Natural killer cell treated with Interleukin-12 subunit alpha and Interleukin-12 subunit beta and Interleukin-15 and Interleukin-18, amount 100 ng/mL, for 72 hours (primary cell): Measurements from ENCODE around the gene CCR3. TPM values are rescaled to one million over a fixed set of nuclear protein-coding genes. Genes with fewer than 3 reads are reported as not detected.
A peak's percentile ranks its signal among the peaks of the same experiment; 100 is the strongest.
"Not testable (repeated sequence)": the region's sequence is repeated elsewhere in the genome, so short reads cannot be mapped to it uniquely, and the experiment has no call there.

Experiments
- ATAC-seq, 2 donors: fragments of 150-1000 bp; cut with Tn5 transposase in 1 of 2; sonication (Bioruptor Pico), chemical (Tn5 transposase) in 1 of 2; 2 replicates each; pipeline ENCODE4 v1.10.0; 2021
- DNase-seq: peaks from one replicate; pipeline ENCODE4 v3.0.0; 2022; ENCODE audit warnings: low spot score
- H3K27ac Mint-ChIP-seq, 2 donors: 1 replicate in 1 of 2; 2 replicates in 1 of 2; pipeline ENCODE4 v1.8.0; 2022; ENCODE audit warnings: mixed read lengths in 2 of 2, mild to moderate bottlenecking in 1 of 2, moderate library complexity in 1 of 2
- H3K27me3 Mint-ChIP-seq, 2 donors: 1 replicate in 1 of 2; 2 replicates in 1 of 2; pipeline ENCODE4 v1.8.0; 2022; ENCODE audit warnings: mixed read lengths in 2 of 2
- H3K36me3 Mint-ChIP-seq: one replicate; pipeline ENCODE4 v1.8.0; 2022; ENCODE audit warnings: mixed read lengths
- H3K4me1 Mint-ChIP-seq, 2 donors: 1 replicate in 1 of 2; 2 replicates in 1 of 2; pipeline ENCODE4 v1.8.0; 2022; ENCODE audit warnings: low read depth in 2 of 2, mixed read lengths in 2 of 2, mild to moderate bottlenecking in 1 of 2
- H3K4me3 Mint-ChIP-seq: one replicate; pipeline ENCODE4 v1.8.0; 2022; ENCODE audit warnings: mixed read lengths
- H3K9me3 Mint-ChIP-seq: 2 replicates; pipeline ENCODE4 v1.8.0; 2022; ENCODE audit warnings: mixed read lengths
- total RNA-seq, 2 donors: library from RNA; stranded (reverse); gene quantifications; one replicate each; pipeline ENCODE4 v1.2.3, GENCODE V29; 2022

CCR3 gene
- 1 to 10 TPM in 1 of 2 donors, under 1 TPM in 1; 0.55 to 4.3 TPM for total RNA-seq

DNA sequence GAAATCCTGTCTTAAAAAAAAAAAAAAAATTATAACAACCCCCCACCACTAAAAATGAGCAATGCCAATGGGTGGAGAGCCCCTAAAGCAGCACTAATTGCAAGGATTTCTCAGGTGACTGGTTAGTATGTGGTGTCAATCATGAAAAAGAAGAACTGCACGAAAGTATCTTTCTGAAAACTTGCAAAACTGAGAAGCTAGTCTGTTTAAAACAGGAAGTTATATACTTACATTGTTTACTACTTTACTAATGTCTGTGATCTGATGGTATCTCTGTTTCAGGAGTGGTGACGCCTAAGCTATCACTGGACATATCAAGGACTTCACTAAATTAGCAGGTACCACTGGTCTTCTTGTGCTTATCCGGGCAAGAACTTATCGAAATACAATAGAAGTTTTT is at the start of gene CCR3:
CCR3 (plus strand) TSS at position 341 of the 400 bp plus-strand sequence. CDS start 22,699 bp downstream, outside the sequence.
- no peaks in the 10 kb centered on the region for H3K9me3 Mint-ChIP-seq
- H3K4me3 Mint-ChIP-seq, result peak within 1 kb of the TSS; percentile 29
- H3K36me3 Mint-ChIP-seq, result no peaks in the 10 kb centered on the region
- DNase-seq, result no peak
- peak within 1 kb of the TSS in 1 of 2 donors; percentile 40 for H3K27ac Mint-ChIP-seq
- H3K27me3 Mint-ChIP-seq, result no peaks in the 10 kb centered on the region
- ATAC-seq, result no peak
- H3K4me1 Mint-ChIP-seq, result peaks cover 16 to 22% of the 10 kb centered on the region in 2 donors

DNA sequence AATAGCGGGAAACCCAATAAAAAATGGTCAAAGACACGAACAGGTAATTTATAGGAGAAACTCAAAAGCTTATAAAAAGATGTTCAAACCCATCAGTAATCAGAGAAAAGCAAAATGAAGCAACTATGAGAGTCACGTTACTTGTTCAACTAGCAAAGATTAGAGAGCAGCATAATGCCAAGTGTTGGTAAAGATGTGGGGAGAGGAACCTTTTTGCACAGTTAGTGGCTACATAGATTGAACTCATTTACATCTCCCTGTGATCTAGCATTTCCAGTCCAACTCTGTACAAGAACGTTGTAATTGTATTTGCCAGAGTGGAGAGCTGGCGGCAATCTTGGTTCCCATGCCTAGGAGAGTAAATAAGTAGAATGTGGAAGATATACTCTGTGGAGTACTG is 49.3 kb upstream of the CCR3 start:
- ATAC-seq, result no peak
- DNase-seq, result no peak
- H3K36me3 Mint-ChIP-seq, result peaks cover 35% of the 10 kb centered on the region
- H3K9me3 Mint-ChIP-seq, result peaks cover 6% of the 10 kb centered on the region
- H3K27ac Mint-ChIP-seq, result peak overlapping the region in 1 of 2 donors; percentile 34
- H3K4me1 Mint-ChIP-seq, result peaks cover 29 to 38% of the 10 kb centered on the region in 2 donors
- H3K4me3 Mint-ChIP-seq, result no peak overlapping the region
- no peaks in the 10 kb centered on the region for H3K27me3 Mint-ChIP-seq

DNA sequence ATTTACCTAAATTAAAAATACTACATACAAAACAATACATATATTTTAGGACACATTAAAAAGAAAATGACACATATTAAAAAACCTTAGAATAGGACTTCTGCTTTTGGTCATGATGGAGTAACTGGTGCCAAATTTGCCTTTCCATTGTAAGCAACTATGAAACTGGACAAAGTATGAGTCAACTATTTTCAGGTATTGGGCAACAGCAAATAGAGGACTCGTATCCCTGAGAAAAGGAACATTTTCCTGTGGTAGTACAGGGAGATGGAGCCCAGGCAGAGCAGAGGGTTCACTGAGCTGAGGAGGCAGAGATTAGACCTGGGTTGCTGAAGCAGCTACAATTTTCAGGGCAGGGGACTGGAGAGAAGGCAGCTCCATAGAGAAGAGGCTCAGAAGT is 48.8 kb upstream of the CCR3 start:
- ATAC-seq, result no peak
- H3K4me1 Mint-ChIP-seq, result peaks cover 24 to 34% of the 10 kb centered on the region in 2 donors
- no peak overlapping the region for H3K27ac Mint-ChIP-seq
- DNase-seq, result no peak
- peaks cover 6% of the 10 kb centered on the region for H3K9me3 Mint-ChIP-seq
- peaks cover 35% of the 10 kb centered on the region for H3K36me3 Mint-ChIP-seq
- H3K27me3 Mint-ChIP-seq, result no peaks in the 10 kb centered on the region
- H3K4me3 Mint-ChIP-seq, result no peak overlapping the region

DNA sequence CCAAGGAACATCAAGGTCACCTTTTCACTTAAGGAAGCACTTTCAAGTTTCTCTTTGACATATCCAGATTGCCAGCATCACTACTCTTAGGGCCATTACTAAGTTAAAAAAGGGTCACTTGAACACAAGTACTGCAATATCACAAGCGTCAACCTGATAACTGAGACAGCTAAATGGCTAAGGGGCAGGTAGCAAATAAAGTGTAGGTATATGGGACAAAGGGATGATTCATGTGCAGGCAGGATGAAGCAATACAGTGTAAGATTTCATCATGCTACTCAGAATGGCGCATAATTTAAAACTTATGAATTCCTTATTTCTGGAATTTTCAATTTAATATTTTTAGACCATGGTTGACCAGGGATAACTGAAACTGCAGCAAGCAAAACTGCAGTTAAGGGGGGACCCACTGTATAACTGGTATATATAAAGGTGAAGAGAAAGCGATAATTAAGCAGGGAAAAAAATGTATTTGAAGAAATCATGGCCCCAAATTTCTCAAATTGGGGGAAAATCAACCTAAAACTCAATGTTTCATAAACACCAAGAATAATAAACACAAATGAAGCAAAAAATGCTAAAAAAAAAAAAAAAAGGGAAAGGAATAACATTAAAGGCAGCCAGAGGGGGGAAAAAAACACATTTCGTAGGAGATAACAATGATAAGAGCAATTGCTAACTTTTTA is 47.2 kb upstream of the CCR3 start:
- DNase-seq (no peak), ATAC-seq (no peak)
- H3K27ac Mint-ChIP-seq, result peak overlapping the region in 1 of 2 donors; percentile 91
- H3K9me3 Mint-ChIP-seq, result peaks cover 6% of the 10 kb centered on the region
- H3K4me1 Mint-ChIP-seq, result peaks cover 30 to 39% of the 10 kb centered on the region in 2 donors
- no peaks in the 10 kb centered on the region for H3K27me3 Mint-ChIP-seq
- H3K36me3 Mint-ChIP-seq, result peaks cover 35% of the 10 kb centered on the region
- H3K4me3 Mint-ChIP-seq, result no peak overlapping the region

DNA sequence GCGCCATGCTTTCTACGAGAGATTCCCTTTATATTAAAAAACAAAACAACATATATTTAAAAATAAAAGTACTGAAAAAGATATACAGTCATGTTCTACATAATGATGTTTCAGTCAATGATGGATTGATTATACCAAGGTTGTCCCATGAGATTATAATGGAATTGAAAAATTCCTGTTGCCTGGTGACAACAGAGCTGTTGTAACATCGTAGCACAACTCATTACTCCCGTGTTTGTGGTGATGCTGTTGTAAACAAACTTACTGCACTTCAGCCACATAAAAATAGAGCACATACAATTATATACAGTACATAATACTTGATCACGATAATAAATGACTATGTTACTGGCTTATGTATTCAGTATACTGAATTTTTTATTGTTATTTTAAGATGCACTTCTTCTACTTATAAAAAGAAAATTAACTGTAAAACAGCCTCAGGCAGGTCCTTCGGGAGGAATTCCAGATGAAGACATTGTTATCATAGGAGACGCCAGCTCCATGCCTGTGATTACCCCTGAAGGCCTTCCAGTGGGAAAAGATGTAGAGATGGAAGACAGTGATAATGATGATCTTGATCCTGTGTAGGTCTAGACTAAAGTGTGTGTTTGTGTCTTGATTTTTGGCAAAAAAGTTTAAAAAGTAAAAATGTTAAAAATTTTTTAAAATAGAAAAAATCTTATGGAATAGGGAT is 45.9 kb upstream of the CCR3 start:
- H3K4me3 Mint-ChIP-seq, result no peak overlapping the region
- H3K27ac Mint-ChIP-seq, result no peak overlapping the region
- H3K36me3 Mint-ChIP-seq, result peaks cover 37% of the 10 kb centered on the region
- peaks cover 6% of the 10 kb centered on the region for H3K9me3 Mint-ChIP-seq
- DNase-seq, result no peak
- H3K4me1 Mint-ChIP-seq, result peaks cover 26 to 37% of the 10 kb centered on the region in 2 donors
- ATAC-seq, result no peak
- H3K27me3 Mint-ChIP-seq, result no peaks in the 10 kb centered on the region

DNA sequence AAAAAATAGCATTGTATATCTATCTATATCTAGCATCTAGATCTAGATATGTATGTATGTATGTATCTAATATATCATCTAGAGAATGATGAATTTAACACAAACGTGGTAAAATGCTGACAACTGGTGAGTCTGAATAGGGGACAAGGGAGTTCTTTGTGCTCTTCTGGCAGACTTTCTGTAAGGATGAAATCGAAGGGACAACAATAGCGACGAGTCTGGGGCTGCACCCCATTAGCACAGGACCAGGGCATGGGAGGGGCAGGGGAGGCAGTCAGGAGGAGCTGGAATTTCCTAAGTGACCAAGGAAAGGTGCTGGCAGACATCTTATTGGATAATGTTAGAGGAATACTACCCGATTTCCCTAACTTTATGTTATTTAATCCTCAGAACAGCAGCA is 42.0 kb upstream of the CCR3 start:
- peaks cover 36% of the 10 kb centered on the region for H3K36me3 Mint-ChIP-seq

GRCh38 chr3:46200790-46201189 is 41.5 kb upstream of the CCR3 start:
- DNase-seq, result no peak
- H3K4me3 Mint-ChIP-seq, result no peak overlapping the region
- H3K9me3 Mint-ChIP-seq, result no peaks in the 10 kb centered on the region
- no peak for ATAC-seq
- H3K4me1 Mint-ChIP-seq, result peaks cover 41 to 45% of the 10 kb centered on the region in 2 donors
- peaks cover 34% of the 10 kb centered on the region for H3K36me3 Mint-ChIP-seq
- H3K27me3 Mint-ChIP-seq, result no peaks in the 10 kb centered on the region
- H3K27ac Mint-ChIP-seq, result no peak overlapping the region

More for the DNA sequence above, 42.0 kb upstream of the CCR3 start:
- Mint-ChIP-seq H3K27me3 (no peaks in the 10 kb centered on the region), H3K4me3 (no peak overlapping the region), H3K27ac (peak overlapping the region; percentile 17 to 73), H3K9me3 (no peaks in the 10 kb centered on the region), H3K4me1 (peaks cover 38 to 42% of the 10 kb centered on the region in 2 donors)
- ATAC-seq (no peak), DNase-seq (no peak)

DNA sequence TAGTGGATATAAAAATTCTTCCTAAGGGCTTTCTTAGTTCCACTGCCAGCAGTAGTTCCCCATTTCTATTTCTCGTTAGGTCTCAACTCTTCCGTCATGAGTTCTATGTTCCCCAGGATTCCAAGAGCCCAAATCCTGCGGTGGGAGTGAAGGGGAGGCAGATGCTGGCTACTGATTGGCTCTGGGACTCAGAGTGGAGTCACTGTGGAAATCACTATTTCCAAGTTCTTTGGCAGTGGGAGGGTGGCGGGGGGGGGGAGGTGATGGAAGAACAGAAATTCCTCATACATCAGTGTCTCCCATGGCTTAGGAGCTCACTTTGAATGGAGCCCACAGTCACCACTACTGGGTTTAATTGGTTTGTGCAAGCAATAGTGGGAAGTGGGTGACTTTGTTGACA is 39.7 kb upstream of the CCR3 start:
- DNase-seq (no peak), ATAC-seq (no peak)
- no peak overlapping the region for H3K4me3 Mint-ChIP-seq
- H3K9me3 Mint-ChIP-seq, result no peaks in the 10 kb centered on the region
- H3K27me3 Mint-ChIP-seq, result no peaks in the 10 kb centered on the region
- peaks cover 57 to 63% of the 10 kb centered on the region in 2 donors for H3K4me1 Mint-ChIP-seq
- H3K36me3 Mint-ChIP-seq, result peaks cover 30% of the 10 kb centered on the region
- peak overlapping the region in 1 of 2 donors; percentile 96 for H3K27ac Mint-ChIP-seq

- H3K36me3 Mint-ChIP-seq, result peaks cover 28% of the 10 kb centered on the region
- DNase-seq, result no peak
- ATAC-seq, result no peak
- peak overlapping the region; percentile 87 to 96 for H3K27ac Mint-ChIP-seq
- H3K4me1 Mint-ChIP-seq, result peaks cover 66 to 74% of the 10 kb centered on the region in 2 donors
- H3K27me3 Mint-ChIP-seq, result no peaks in the 10 kb centered on the region
- no peaks in the 10 kb centered on the region for H3K9me3 Mint-ChIP-seq
- peak overlapping the region; percentile 43 for H3K4me3 Mint-ChIP-seq
Observed at GRCh38 chr3:46203681-46204080, 38.6 kb upstream of the CCR3 start.

GRCh38 chr3:46205286-46205960 is 36.8 kb upstream of the CCR3 start:
- H3K36me3 Mint-ChIP-seq, result peaks cover 28% of the 10 kb centered on the region

GRCh38 chr3:46206282-46207015 is 35.8 kb upstream of the CCR3 start:
- H3K27me3 Mint-ChIP-seq, result no peaks in the 10 kb centered on the region
- H3K9me3 Mint-ChIP-seq, result no peaks in the 10 kb centered on the region
- no peak for DNase-seq
- no peak for ATAC-seq
- H3K36me3 Mint-ChIP-seq, result peaks cover 26% of the 10 kb centered on the region
- H3K4me1 Mint-ChIP-seq, result peaks cover 68 to 82% of the 10 kb centered on the region in 2 donors
- H3K27ac Mint-ChIP-seq, result peak overlapping the region; percentile 87 to 96
- H3K4me3 Mint-ChIP-seq, result peak overlapping the region; percentile 77

More at GRCh38 chr3:46205286-46205960, 36.8 kb upstream of the CCR3 start:
- Mint-ChIP-seq H3K4me1 (peaks cover 71 to 82% of the 10 kb centered on the region in 2 donors), H3K27ac (peak overlapping the region; percentile 87 to 96), H3K9me3 (no peaks in the 10 kb centered on the region), H3K4me3 (peak overlapping the region; percentile 77), H3K27me3 (no peaks in the 10 kb centered on the region)
- ATAC-seq, result no peak
- DNase-seq, result no peak

DNA sequence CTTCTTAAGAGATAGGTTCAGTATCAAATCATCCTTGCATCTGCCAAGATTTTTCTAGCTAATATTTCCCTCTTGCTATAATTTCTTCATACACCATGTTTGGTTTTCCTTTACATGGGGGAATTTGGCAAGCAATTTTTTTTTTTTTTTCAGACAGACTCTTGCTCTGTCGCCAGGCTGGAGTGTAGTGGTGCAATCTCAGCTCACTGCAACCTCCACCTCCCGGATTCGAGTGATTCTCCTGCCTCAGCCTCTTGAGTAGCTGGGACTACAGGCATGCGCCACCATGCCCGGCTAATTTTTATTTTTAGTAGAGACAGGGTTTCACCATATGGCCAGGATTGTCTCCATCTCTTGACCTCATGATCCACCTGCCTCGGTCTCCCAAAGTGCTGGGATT is 34.7 kb upstream of the CCR3 start:
- H3K27ac Mint-ChIP-seq, result peak overlapping the region; percentile 87 to 96
- not testable (repeated sequence) for H3K9me3 Mint-ChIP-seq, DNase-seq, H3K27me3 Mint-ChIP-seq, ATAC-seq
- peaks cover 65 to 74% of the 10 kb centered on the region in 2 donors for H3K4me1 Mint-ChIP-seq
- peak overlapping the region; percentile 77 for H3K4me3 Mint-ChIP-seq
- H3K36me3 Mint-ChIP-seq, result peaks cover 20% of the 10 kb centered on the region

DNA sequence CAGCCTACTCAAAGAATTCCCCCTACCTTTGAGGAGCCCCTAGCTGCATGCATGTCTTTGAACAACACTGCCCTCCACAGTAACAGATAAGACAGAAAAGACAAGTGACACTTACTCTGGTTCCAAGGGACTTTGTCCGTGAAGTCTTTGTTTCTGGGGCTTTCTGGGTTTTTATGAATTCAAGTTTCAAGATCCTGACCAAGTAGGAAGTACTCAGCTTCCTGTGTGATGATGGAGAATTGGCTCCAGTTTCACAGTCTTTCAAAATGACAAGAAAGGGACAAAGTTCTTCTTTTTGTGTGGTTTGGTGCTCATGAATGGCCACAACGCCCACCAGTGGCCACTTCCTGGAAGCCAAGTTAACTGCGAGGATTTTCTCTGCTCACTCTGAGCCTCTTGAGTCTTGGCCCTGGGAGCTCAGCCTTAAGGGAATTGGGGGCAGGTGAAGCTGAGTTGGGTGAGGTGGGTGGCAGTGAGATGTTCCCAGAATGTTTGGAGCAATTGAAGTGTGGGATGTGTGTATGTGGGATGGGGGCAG is 34.0 kb upstream of the CCR3 start, which contains the start of gene CCR1:
CCR1 (minus strand) TSS at position 147 of the 538 bp plus-strand sequence. CDS start 4,000 bp downstream, outside the sequence.
- peak within 1 kb of the TSS; percentile 87 to 96 for H3K27ac Mint-ChIP-seq
- peak; percentile 88 for DNase-seq
- H3K36me3 Mint-ChIP-seq, result peaks cover 13% of the 10 kb centered on the region
- H3K27me3 Mint-ChIP-seq, result no peaks in the 10 kb centered on the region
- H3K9me3 Mint-ChIP-seq, result no peaks in the 10 kb centered on the region
- peak within 1 kb of the TSS; percentile 77 for H3K4me3 Mint-ChIP-seq
- H3K4me1 Mint-ChIP-seq, result peaks cover 58 to 69% of the 10 kb centered on the region in 2 donors
- peak; percentile 80 to 86 for ATAC-seq
